Measurements from ENCODE around the gene CSRP3.

GRCh38 chr11:19237813-19238212 lies 36.0 kb upstream of the CSRP3 start:
- TF ChIP-seq, protein P1, sequence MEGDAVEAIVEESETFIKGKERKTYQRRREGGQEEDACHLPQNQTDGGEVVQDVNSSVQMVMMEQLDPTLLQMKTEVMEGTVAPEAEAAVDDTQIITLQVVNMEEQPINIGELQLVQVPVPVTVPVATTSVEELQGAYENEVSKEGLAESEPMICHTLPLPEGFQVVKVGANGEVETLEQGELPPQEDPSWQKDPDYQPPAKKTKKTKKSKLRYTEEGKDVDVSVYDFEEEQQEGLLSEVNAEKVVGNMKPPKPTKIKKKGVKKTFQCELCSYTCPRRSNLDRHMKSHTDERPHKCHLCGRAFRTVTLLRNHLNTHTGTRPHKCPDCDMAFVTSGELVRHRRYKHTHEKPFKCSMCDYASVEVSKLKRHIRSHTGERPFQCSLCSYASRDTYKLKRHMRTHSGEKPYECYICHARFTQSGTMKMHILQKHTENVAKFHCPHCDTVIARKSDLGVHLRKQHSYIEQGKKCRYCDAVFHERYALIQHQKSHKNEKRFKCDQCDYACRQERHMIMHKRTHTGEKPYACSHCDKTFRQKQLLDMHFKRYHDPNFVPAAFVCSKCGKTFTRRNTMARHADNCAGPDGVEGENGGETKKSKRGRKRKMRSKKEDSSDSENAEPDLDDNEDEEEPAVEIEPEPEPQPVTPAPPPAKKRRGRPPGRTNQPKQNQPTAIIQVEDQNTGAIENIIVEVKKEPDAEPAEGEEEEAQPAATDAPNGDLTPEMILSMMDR (IDR thresholded peaks at IDR 0.05), result no peak
- TF ChIP-seq POLR2A (IDR thresholded peaks at IDR 0.05), result no peak

All from adrenal gland (tissue), 5 donors.